Neural cell (in vitro differentiated cells): ENCODE data around the gene ENTPD8. TPM values are rescaled to one million over a fixed set of nuclear protein-coding genes. Genes with fewer than 3 reads are reported as not detected.

Experiments used
- H2AFZ ChIP-seq: fragments of 200-600, 300-800 bp; sonication (generic), shearing (Covaris generic); 2 replicates; pipeline ENCODE4 v1.6.0; 2014; ENCODE audit warnings: low read depth, mild to moderate bottlenecking, antibody characterized with exemption, low read length, moderate library complexity
- H3F3A ChIP-seq: fragments of 200-600 bp; shearing (Covaris generic); 2 replicates; pipeline ENCODE4 v1.6.1; 2016; ENCODE audit warnings: mild to moderate bottlenecking, moderate library complexity, mixed read lengths, antibody characterized with exemption, low read length; ENCODE audit not compliant: insufficient read depth, poor library complexity, severe bottlenecking
- H3K27ac ChIP-seq: fragments of 200-600, 300-800 bp; sonication (generic), shearing (Covaris generic); 2 replicates; pipeline ENCODE4 v1.5.1; 2014; ENCODE audit warnings: mild to moderate bottlenecking, low read length, moderate library complexity
- H3K27me3 ChIP-seq: fragments of 300-800, 200-600 bp; sonication (generic), shearing (Covaris generic); 2 replicates; pipeline ENCODE4 v1.6.0; 2014; ENCODE audit warnings: mild to moderate bottlenecking, low read depth, low read length, moderate library complexity; ENCODE audit not compliant: insufficient read depth
- H3K36me3 ChIP-seq: fragments of 300-800, 200-600 bp; sonication (generic), shearing (Covaris generic); 2 replicates; pipeline ENCODE4 v1.5.1; 2014; ENCODE audit warnings: mild to moderate bottlenecking, antibody characterized with exemption, low read length, moderate library complexity; ENCODE audit not compliant: insufficient read depth
- H3K4me2 ChIP-seq: fragments of 300-800, 200-600 bp; sonication (generic), shearing (Covaris generic); 2 replicates; pipeline ENCODE4 v1.6.0; 2014; ENCODE audit warnings: mild to moderate bottlenecking, low read length
- H3K4me3 ChIP-seq: fragments of 300-800, 200-600 bp; sonication (generic), shearing (Covaris generic); 2 replicates; pipeline ENCODE4 v1.5.1; 2014; ENCODE audit warnings: mild to moderate bottlenecking, low read length, moderate library complexity
- H3K79me2 ChIP-seq: fragments of 200-600 bp; shearing (Covaris generic); replicated peaks from 2 replicates; pipeline ENCODE4 v1.6.0; 2014; ENCODE audit warnings: mild to moderate bottlenecking, low read length, moderate library complexity; ENCODE audit not compliant: insufficient read depth
- H3K9ac ChIP-seq: fragments of 300-800, 200-600 bp; sonication (generic), shearing (Covaris generic); 2 replicates; pipeline ENCODE4 v1.6.1; 2016; ENCODE audit warnings: mild to moderate bottlenecking, low read length, mixed read lengths
- H3K9me2 ChIP-seq: fragments of 200-600 bp; shearing (Covaris generic); 2 replicates; pipeline ENCODE4 v1.6.1; 2016; ENCODE audit warnings: mild to moderate bottlenecking, low read length, mixed read lengths; ENCODE audit not compliant: insufficient read depth
- H3K9me3 ChIP-seq: fragments of 200-600, 300-800 bp; sonication (generic), shearing (Covaris generic); 2 replicates; pipeline ENCODE4 v1.6.1; 2016; ENCODE audit warnings: mild to moderate bottlenecking, mixed run types, low read length, moderate library complexity, mixed read lengths
- H4K20me1 ChIP-seq: fragments of 200-600 bp; shearing (Covaris generic); 2 replicates; pipeline ENCODE4 v1.6.1; 2016; ENCODE audit warnings: mild to moderate bottlenecking, mixed run types; ENCODE audit not compliant: insufficient read depth
- CTCF ChIP-seq: fragments of 450-650 bp; IDR thresholded peaks from 2 replicates; pipeline ENCODE4 v1.5.1; 2014; ENCODE audit warnings: antibody characterized with exemption, mild to moderate bottlenecking, moderate library complexity; ENCODE audit not compliant: poor library complexity, severe bottlenecking
- EP300 ChIP-seq: fragments of 450-650 bp; conservative IDR thresholded peaks from 2 replicates; pipeline ENCODE4 v1.6.1; 2014; ENCODE audit warnings: antibody characterized with exemption, mild to moderate bottlenecking, moderate library complexity; ENCODE audit not compliant: poor library complexity, severe bottlenecking
- EZH2 ChIP-seq: fragments of 200-600, 300-800 bp; shearing (Covaris generic), sonication (generic); IDR thresholded peaks from 2 replicates; pipeline ENCODE4 v1.6.1; 2014; ENCODE audit warnings: antibody characterized with exemption, low read length, borderline replicate concordance, mild to moderate bottlenecking; ENCODE audit not compliant: insufficient read depth, poor library complexity, severe bottlenecking
- MXI1 ChIP-seq: fragments of 450-650 bp; conservative IDR thresholded peaks from 2 replicates; pipeline ENCODE4 v1.6.1; 2014; ENCODE audit warnings: antibody characterized with exemption, mild to moderate bottlenecking; ENCODE audit not compliant: poor library complexity, severe bottlenecking
- POLR2AphosphoS5 ChIP-seq: IDR thresholded peaks from 2 replicates; pipeline ENCODE4 v1.6.1; 2012
- RAD21 ChIP-seq: fragments of 450-650 bp; conservative IDR thresholded peaks from 2 replicates; pipeline ENCODE4 v1.6.1; 2014; ENCODE audit warnings: antibody characterized with exemption, mild to moderate bottlenecking, moderate library complexity
- REST ChIP-seq: IDR thresholded peaks from 2 replicates; pipeline ENCODE4 v1.6.1; 2012; ENCODE audit warnings: borderline replicate concordance
- SMC3 ChIP-seq: fragments of 450-650 bp; conservative IDR thresholded peaks from 2 replicates; pipeline ENCODE4 v1.6.1; 2014; ENCODE audit warnings: antibody characterized with exemption, mild to moderate bottlenecking, moderate library complexity; ENCODE audit not compliant: poor library complexity
- TAF1 ChIP-seq: IDR thresholded peaks from 2 replicates; pipeline ENCODE4 v1.6.1; 2012; ENCODE audit warnings: low read depth
- polyA plus RNA-seq: library from polyadenylated mRNA; depleted of rRNA; stranded (reverse); fragments of >200 nt; gene quantifications from 2 replicates; pipeline ENCODE4 v1.2.3, GENCODE V29; 2014

Gene ENTPD8
- polyA plus RNA-seq, 1 donor from 2014 or later, result not detected

- no peak overlapping the region for H3K4me2 ChIP-seq
- no peaks in the 10 kb centered on the region for H3K9me2 ChIP-seq
- H3K9ac ChIP-seq, result no peak overlapping the region
- no peak overlapping the region for H3K27ac ChIP-seq
- TF ChIP-seq REST (no peak), EP300 (no peak), MXI1 (no peak), SMC3 (no peak), RAD21 (no peak), TAF1 (no peak), EZH2 (no peak), CTCF (no peak)
- peaks cover 10% of the 10 kb centered on the region for H3K27me3 ChIP-seq
- H3K9me3 ChIP-seq, result no peaks in the 10 kb centered on the region
- H4K20me1 ChIP-seq, result no peaks in the 10 kb centered on the region
- H3K79me2 ChIP-seq, result no peaks in the 10 kb centered on the region
- H3K36me3 ChIP-seq, result no peaks in the 10 kb centered on the region
- H3F3A ChIP-seq, result no peaks in the 10 kb centered on the region
- no peak overlapping the region for H3K4me3 ChIP-seq
- no peak overlapping the region for H2AFZ ChIP-seq
These were observed 4.8 kb upstream of the ENTPD8 start for GRCh38 chr9:137445930-137446431.

- H3K79me2 ChIP-seq, result no peaks in the 10 kb centered on the region
- peaks cover 10% of the 10 kb centered on the region for H3K27me3 ChIP-seq
- no peaks in the 10 kb centered on the region for H3K9me3 ChIP-seq
- no peak overlapping the region for H3K27ac ChIP-seq
- no peaks in the 10 kb centered on the region for H3K9me2 ChIP-seq
- H3K9ac ChIP-seq, result no peak overlapping the region
- no peak overlapping the region for H3K4me2 ChIP-seq
- no peak overlapping the region for H2AFZ ChIP-seq
- TF ChIP-seq MXI1 (no peak), EZH2 (no peak), EP300 (no peak), TAF1 (no peak), CTCF (peak; percentile 73), REST (no peak), RAD21 (peak; percentile 49), POLR2AphosphoS5 (no peak), SMC3 (peak; percentile 69)
- H3K4me3 ChIP-seq, result no peak overlapping the region
- no peaks in the 10 kb centered on the region for H3K36me3 ChIP-seq
- no peaks in the 10 kb centered on the region for H4K20me1 ChIP-seq
- H3F3A ChIP-seq, result no peaks in the 10 kb centered on the region
These were observed 4.2 kb upstream of the ENTPD8 start for GRCh38 chr9:137445275-137445807.
